WERI-Rb-1 (cell line): Measurements from ENCODE around the gene PHYH.

Experiments
- DNase-seq: peaks from one replicate; pipeline ENCODE4 v3.0.0-alpha.2; 2020
- H3K27ac ChIP-seq: fragments of 250-450 bp; sonication (Bioruptor Pico); 2 replicates; pipeline ENCODE4 v1.5.1; 2020; ENCODE audit warnings: mild to moderate bottlenecking, moderate library complexity
- H3K27me3 ChIP-seq: fragments of 250-450 bp; sonication (Bioruptor Pico); 2 replicates; pipeline ENCODE4 v1.5.1; 2021; ENCODE audit warnings: mild to moderate bottlenecking, low read depth, moderate library complexity; ENCODE audit not compliant: insufficient read depth, severe bottlenecking
- H3K36me3 ChIP-seq: fragments of 250-450 bp; sonication (Bioruptor Pico); 2 replicates; pipeline ENCODE4 v1.5.1; 2020; ENCODE audit warnings: mild to moderate bottlenecking, moderate library complexity
- H3K4me3 ChIP-seq: 2 replicates; pipeline ENCODE4 v1.5.1; 2011; ENCODE audit warnings: low read depth, mild to moderate bottlenecking, control low read depth, low read length
- H3K9me3 ChIP-seq: fragments of 250-450 bp; sonication (Bioruptor Pico); 2 replicates; pipeline ENCODE4 v1.5.1; 2021; ENCODE audit warnings: mild to moderate bottlenecking, moderate library complexity; ENCODE audit not compliant: severe bottlenecking
- TF ChIP-seq, protein P1 (sequence below): IDR thresholded peaks from 2 replicates; pipeline ENCODE4 v1.5.1; 2011; ENCODE audit warnings: low read depth, mild to moderate bottlenecking, control low read depth, inconsistent platforms, low read length

PHYH gene

DNA sequence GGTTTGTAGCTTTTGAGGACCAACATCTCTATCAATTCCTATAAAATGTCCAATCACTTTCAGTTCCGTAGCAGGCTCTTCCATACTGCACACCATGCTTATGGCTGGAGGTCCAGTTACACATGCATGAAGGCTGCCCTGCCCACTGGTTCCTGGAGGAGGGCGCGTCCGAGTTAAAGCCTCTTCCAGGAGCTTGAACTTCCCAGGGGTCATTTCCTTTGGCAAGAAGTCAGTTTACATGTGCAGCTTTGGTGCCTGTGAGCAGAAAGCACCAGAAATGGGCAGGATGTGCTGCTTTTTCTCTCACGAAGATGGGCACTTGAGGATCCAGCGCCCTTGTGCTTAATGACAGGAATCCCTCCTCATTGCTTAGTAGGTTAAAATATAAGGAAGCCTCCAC, 17.6 kb upstream of the PHYH start:
- Histone ChIP-seq H3K9me3 (no peaks in the 10 kb centered on the region), H3K27me3 (no peaks in the 10 kb centered on the region), H3K27ac (no peak overlapping the region), H3K4me3 (no peak overlapping the region), H3K36me3 (peaks cover 3% of the 10 kb centered on the region)
- TF ChIP-seq, protein P1, sequence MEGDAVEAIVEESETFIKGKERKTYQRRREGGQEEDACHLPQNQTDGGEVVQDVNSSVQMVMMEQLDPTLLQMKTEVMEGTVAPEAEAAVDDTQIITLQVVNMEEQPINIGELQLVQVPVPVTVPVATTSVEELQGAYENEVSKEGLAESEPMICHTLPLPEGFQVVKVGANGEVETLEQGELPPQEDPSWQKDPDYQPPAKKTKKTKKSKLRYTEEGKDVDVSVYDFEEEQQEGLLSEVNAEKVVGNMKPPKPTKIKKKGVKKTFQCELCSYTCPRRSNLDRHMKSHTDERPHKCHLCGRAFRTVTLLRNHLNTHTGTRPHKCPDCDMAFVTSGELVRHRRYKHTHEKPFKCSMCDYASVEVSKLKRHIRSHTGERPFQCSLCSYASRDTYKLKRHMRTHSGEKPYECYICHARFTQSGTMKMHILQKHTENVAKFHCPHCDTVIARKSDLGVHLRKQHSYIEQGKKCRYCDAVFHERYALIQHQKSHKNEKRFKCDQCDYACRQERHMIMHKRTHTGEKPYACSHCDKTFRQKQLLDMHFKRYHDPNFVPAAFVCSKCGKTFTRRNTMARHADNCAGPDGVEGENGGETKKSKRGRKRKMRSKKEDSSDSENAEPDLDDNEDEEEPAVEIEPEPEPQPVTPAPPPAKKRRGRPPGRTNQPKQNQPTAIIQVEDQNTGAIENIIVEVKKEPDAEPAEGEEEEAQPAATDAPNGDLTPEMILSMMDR: no peak
- no peak for DNase-seq

DNA sequence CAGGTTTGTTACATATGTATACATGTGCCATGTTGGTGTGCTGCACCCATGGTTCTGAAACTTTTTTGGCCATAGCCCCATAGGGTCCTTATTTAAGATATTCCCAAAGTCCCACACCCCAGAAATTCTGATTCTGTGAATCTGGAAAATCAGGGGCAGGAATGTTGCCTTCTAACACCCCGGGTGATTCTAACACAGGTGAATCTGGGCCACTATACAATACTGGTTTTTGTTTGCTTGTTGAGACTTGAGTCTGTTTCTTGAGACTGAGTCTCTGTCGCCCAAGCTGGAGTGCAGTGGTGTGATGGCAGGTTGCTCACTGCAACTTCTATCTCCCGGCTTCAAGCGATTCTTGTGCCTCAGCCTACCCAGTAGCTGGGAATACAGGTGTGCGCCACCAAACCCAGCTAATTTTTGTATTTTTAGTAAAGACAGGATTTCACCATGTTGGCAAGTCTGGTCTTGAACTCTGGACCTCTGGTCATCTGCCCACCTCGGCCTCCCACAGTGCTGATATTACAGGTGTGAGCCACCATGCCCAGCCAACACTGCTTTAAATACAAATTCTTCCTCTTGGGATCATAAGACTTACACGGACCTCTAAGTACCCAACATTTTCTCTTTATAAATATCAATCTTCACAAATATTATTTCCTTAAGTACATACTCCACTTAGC, 16.9 kb upstream of the PHYH start:
- H3K4me3 ChIP-seq: no peak overlapping the region
- no peak overlapping the region for H3K27ac ChIP-seq
- DNase-seq: no peak
- TF ChIP-seq, protein P1: no peak
- peaks cover 3% of the 10 kb centered on the region for H3K36me3 ChIP-seq
- no peaks in the 10 kb centered on the region for H3K9me3 ChIP-seq
- no peaks in the 10 kb centered on the region for H3K27me3 ChIP-seq

DNA sequence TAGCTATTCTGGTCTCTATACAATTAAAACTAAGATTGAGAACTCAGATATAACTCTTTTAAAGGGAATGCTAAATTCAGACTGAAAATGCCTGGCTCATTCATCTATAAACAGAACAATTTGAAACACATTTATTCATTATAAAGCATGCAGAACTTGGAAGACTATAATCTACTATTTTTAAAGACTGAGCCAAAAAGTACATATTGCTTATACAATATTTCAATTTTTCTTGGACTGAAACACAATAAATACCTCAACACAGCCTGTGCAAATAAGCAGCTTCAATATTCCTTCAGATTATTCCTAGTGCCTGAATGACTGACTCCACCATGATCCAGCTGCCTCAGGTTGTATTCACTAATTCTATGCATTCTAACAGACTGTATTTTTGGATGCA, 15.5 kb upstream of the PHYH start:
- DNase-seq: no peak
- Histone ChIP-seq H3K27me3 (no peaks in the 10 kb centered on the region), H3K27ac (no peak overlapping the region), H3K36me3 (peaks cover 3% of the 10 kb centered on the region; the same call in 1 of the 2 replicates), H3K9me3 (no peaks in the 10 kb centered on the region), H3K4me3 (no peak overlapping the region)
- TF ChIP-seq, protein P1: no peak

DNA sequence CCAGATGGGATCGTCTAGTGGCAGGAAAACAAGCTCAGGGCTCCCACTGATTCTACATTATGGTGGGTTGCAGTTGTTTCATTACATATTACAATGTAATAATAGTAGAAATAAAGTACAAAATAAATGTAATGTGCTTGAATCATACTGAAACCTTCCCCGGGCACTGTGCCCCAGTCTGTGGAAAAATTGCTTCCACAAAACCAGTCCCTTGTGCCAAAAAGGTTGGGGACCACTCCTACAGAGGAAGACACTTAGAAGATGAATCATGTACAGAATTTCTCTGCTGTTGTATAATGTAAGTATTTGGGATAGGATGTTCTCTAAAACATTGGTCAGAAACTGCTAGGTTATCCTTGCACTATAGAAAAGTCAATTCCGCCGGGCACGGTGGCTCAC, 11.3 kb upstream of the PHYH start:
- no peak for DNase-seq
- H3K36me3 ChIP-seq: no peaks in the 10 kb centered on the region
- TF ChIP-seq, protein P1: no peak
- H3K9me3 ChIP-seq: no peaks in the 10 kb centered on the region
- no peak overlapping the region for H3K4me3 ChIP-seq
- no peaks in the 10 kb centered on the region for H3K27me3 ChIP-seq
- H3K27ac ChIP-seq: no peak overlapping the region

DNA sequence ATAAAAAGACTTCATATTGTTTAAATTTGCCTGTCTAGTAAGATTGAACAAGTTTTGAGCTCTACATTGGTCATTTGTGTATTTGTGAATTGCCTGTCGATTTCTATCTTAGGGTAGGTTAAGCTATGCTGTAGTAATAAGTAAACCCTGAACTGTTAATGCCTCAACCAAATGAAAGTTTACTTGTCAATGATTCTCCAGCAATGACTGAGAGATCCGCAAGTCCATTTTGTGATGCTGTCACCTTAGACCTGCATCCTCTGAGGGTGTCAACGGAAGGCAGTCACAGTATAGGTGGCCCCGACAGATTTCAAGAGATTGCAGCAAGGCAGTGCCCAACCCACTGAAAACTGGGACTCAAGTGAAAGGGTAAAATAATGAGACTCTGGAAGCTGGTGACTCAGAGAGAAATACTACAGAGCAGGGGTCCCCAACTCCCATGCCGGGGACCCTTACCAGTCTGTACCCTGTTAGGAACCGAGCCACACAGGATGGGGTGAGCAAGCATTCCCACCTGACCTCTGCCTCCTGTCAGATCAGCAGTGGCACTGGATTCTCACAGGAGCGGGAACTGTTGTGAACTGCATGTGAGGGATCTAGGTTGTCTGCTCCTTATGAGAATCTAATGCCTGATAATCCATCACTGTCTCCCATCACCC, 10.8 kb upstream of the PHYH start:
- H3K36me3 ChIP-seq: no peaks in the 10 kb centered on the region
- H3K4me3 ChIP-seq: no peak overlapping the region
- TF ChIP-seq, protein P1: no peak
- H3K27me3 ChIP-seq: no peaks in the 10 kb centered on the region
- no peaks in the 10 kb centered on the region for H3K9me3 ChIP-seq
- peak; percentile 13 for DNase-seq
- H3K27ac ChIP-seq: no peak overlapping the region
